Fibroblast of peridontal ligament (primary cell): ENCODE measurements around the gene SNCAIP.
"Not testable (repeated sequence)": the region's sequence is repeated elsewhere in the genome, so short reads cannot be mapped to it uniquely, and the experiment has no call there.

Experiments
- DNase-seq: peaks from one replicate; pipeline ENCODE4 v3.0.0-alpha.2; 2010; ENCODE audit errors: extremely low read depth

The SNCAIP gene

GRCh38 chr5:122314036-122314435 lies 2.0 kb downstream of the SNCAIP start:
- no peak for DNase-seq

GRCh38 chr5:122315521-122315920 lies 3.5 kb downstream of the SNCAIP start:
- no peak for DNase-seq

- DNase-seq = no peak
Observed at GRCh38 chr5:122316656-122317055, 4.6 kb downstream of the SNCAIP start.

GRCh38 chr5:122319897-122320296 lies 7.9 kb downstream of the SNCAIP start:
- DNase-seq = no peak

GRCh38 chr5:122321921-122322320 lies 9.9 kb downstream of the SNCAIP start:
- DNase-seq = no peak

- DNase-seq = peak; percentile 49
Observed at GRCh38 chr5:122322801-122323548, 10.9 kb downstream of the SNCAIP start.

GRCh38 chr5:122323738-122324137 lies 11.7 kb downstream of the SNCAIP start:
- no peak for DNase-seq

- DNase-seq = no peak
Observed at GRCh38 chr5:122327110-122327509, 15.1 kb downstream of the SNCAIP start.

- no peak for DNase-seq
Observed at GRCh38 chr5:122330881-122331280, 18.8 kb downstream of the SNCAIP start.

GRCh38 chr5:122332599-122333555 lies 20.8 kb downstream of the SNCAIP start:
- no peak for DNase-seq

GRCh38 chr5:122333564-122333963 lies 21.5 kb downstream of the SNCAIP start:
- DNase-seq = no peak

GRCh38 chr5:122339591-122339990 lies 27.6 kb downstream of the SNCAIP start:
- DNase-seq = no peak

GRCh38 chr5:122341087-122341486 lies 29.1 kb downstream of the SNCAIP start:
- DNase-seq = peak; percentile 29

GRCh38 chr5:122342256-122342655 lies 30.2 kb downstream of the SNCAIP start:
- DNase-seq = no peak

- peak; percentile 5 for DNase-seq
Observed at GRCh38 chr5:122346897-122347581, 35.0 kb downstream of the SNCAIP start.

GRCh38 chr5:122350496-122350895 lies 38.5 kb downstream of the SNCAIP start:
- peak; percentile 8 for DNase-seq

- peak; percentile 86 for DNase-seq
Observed at GRCh38 chr5:122351416-122352157, 39.5 kb downstream of the SNCAIP start.

GRCh38 chr5:122352331-122352730 lies 40.3 kb downstream of the SNCAIP start:
- peak; percentile 64 for DNase-seq

GRCh38 chr5:122353361-122353760 lies 41.3 kb downstream of the SNCAIP start:
- not testable (repeated sequence) for DNase-seq

GRCh38 chr5:122354293-122354692 lies 42.3 kb downstream of the SNCAIP start:
- DNase-seq = peak; percentile 80

- no peak for DNase-seq
Observed at GRCh38 chr5:122355324-122355723, 43.3 kb downstream of the SNCAIP start.
